H1 (cell line): ENCODE results near the gene CKM. TPM values are rescaled to one million over a fixed set of nuclear protein-coding genes. Genes with fewer than 3 reads are reported as not detected.

Experiments
- CTCF ChIA-PET: fragments of 300-600 bp; sonication (Branson Sonifier 250); formaldehyde crosslinking; loops from one replicate; lab custom pipeline; 2021; ENCODE audit not compliant: partially characterized antibody; lab: Charles Lee
- POLR2A ChIA-PET: fragments of 300-600 bp; sonication (Branson Sonifier 250); formaldehyde crosslinking; loops from one replicate; lab custom pipeline; 2021; ENCODE audit warnings: inconsistent platforms; ENCODE audit not compliant: partially characterized antibody; lab: Charles Lee
- DNase-seq, 2 experiments: peaks; one replicate each; pipeline versions ENCODE4 v3.0.0 to v3.0.0-alpha.2; 2010 to 2022; ENCODE audit warnings: low spot score in 2 of 2, low read depth in 1 of 2, mixed read lengths in 1 of 2
- FAIRE-seq: peaks from 2 replicates; lab custom pipeline; 2011; peaks lifted over from hg19 to GRCh38; lab: Jason Lieb, UNC
- H2AFZ ChIP-seq: 2 replicates; pipeline ENCODE4 v1.8.1; 2012; ENCODE audit warnings: low read length, inconsistent platforms
- H2AK5ac ChIP-seq: 2 replicates; pipeline ENCODE4 v1.6.1; 2013; ENCODE audit warnings: low read depth, low read length
- H2BK120ac ChIP-seq: replicated peaks from 2 replicates; pipeline ENCODE3; 2013; ENCODE audit warnings: low read depth, low read length, inconsistent platforms
- H2BK12ac ChIP-seq: 2 replicates; pipeline ENCODE4 v1.6.1; 2013; ENCODE audit warnings: low read depth, low read length
- H2BK15ac ChIP-seq: 2 replicates; pipeline ENCODE4 v1.6.1; 2013; ENCODE audit warnings: low read length
- H2BK20ac ChIP-seq: 2 replicates; pipeline ENCODE4 v1.6.1; 2013; ENCODE audit warnings: low read length
- H2BK5ac ChIP-seq: 2 replicates; pipeline ENCODE4 v1.6.1; 2013; ENCODE audit warnings: low read depth, low read length
- H3K14ac ChIP-seq: 2 replicates; pipeline ENCODE4 v1.6.1; 2013; ENCODE audit warnings: inconsistent platforms; ENCODE audit not compliant: insufficient read length
- H3K18ac ChIP-seq: 2 replicates; pipeline ENCODE4 v1.6.1; 2013; ENCODE audit warnings: low read length; ENCODE audit errors: extremely low read depth
- H3K23ac ChIP-seq: 2 replicates; pipeline ENCODE4 v1.6.1; 2013; ENCODE audit warnings: inconsistent platforms; ENCODE audit not compliant: insufficient read length
- H3K23me2 ChIP-seq: 2 replicates; pipeline ENCODE4 v1.6.1; 2013; ENCODE audit warnings: low read depth, low read length
- H3K27ac ChIP-seq: 2 replicates; pipeline ENCODE4 v1.6.1; 2011; ENCODE audit warnings: low read depth, low read length, inconsistent platforms
- H3K27me3 ChIP-seq, 4 experiments: replicated peaks in 1 of 4; 1 replicate in 1 of 4; 2 replicates in 3 of 4; pipeline versions ENCODE4 v1.6.1 to v1.8.1; 2011 to 2013; ENCODE audit warnings: low read length in 3 of 4, mild to moderate bottlenecking in 3 of 4, inconsistent platforms in 2 of 4, mixed read lengths in 2 of 4, moderate library complexity in 1 of 4; ENCODE audit not compliant: control insufficient read depth in 3 of 4, insufficient read depth in 3 of 4; ENCODE audit errors: extremely low read depth in 1 of 4
- H3K36me3 ChIP-seq, 4 experiments: 2 replicates each; pipeline versions ENCODE4 v1.6.1 to v1.8.1; 2011 to 2013; ENCODE audit warnings: mild to moderate bottlenecking in 4 of 4, low read length in 3 of 4, moderate library complexity in 2 of 4, control low read depth in 1 of 4, inconsistent platforms in 1 of 4; ENCODE audit not compliant: insufficient read depth in 4 of 4, control insufficient read depth in 2 of 4
- H3K4ac ChIP-seq: replicated peaks from 2 replicates; pipeline ENCODE3; 2013; ENCODE audit warnings: low read length, low read depth, mixed read lengths, inconsistent platforms; ENCODE audit not compliant: insufficient read length
- H3K4me1 ChIP-seq, 4 experiments: replicated peaks in 1 of 4; 1 replicate in 1 of 4; 2 replicates in 3 of 4; pipeline versions ENCODE4 v1.6.1 to v1.8.1; 2011 to 2013; ENCODE audit warnings: low read length in 3 of 4, inconsistent platforms in 2 of 4, mixed read lengths in 1 of 4; ENCODE audit not compliant: insufficient read depth in 4 of 4, control insufficient read depth in 3 of 4
- H3K4me2 ChIP-seq, 2 experiments: 2 replicates each; pipeline versions ENCODE4 v1.6.1 to v1.8.1; 2011 to 2013; ENCODE audit warnings: low read depth in 2 of 2, low read length in 2 of 2, control low read depth in 1 of 2, inconsistent platforms in 1 of 2, mild to moderate bottlenecking in 1 of 2; ENCODE audit not compliant: insufficient read depth in 1 of 2
- H3K4me3 ChIP-seq, 4 experiments: fragments of 200-600, 300-600 bp in 1 of 4; sonication (generic), shearing (Covaris generic), sonication (Bioruptor Twin) in 1 of 4; 2 replicates each; pipeline versions ENCODE4 v1.5.1 to v1.8.1; 2011 to 2016; ENCODE audit warnings: low read length in 4 of 4, low read depth in 3 of 4, control low read depth in 2 of 4, inconsistent platforms in 2 of 4, mild to moderate bottlenecking in 2 of 4, mixed read lengths in 1 of 4, moderate library complexity in 1 of 4; ENCODE audit not compliant: insufficient read depth in 2 of 4; ENCODE audit errors: extremely low read depth in 1 of 4
- H3K56ac ChIP-seq: replicated peaks from 2 replicates; pipeline ENCODE3; 2013; ENCODE audit warnings: low read depth, mild to moderate bottlenecking, mixed read lengths, low read length, inconsistent platforms; ENCODE audit not compliant: insufficient read length
- H3K79me1 ChIP-seq: 2 replicates; pipeline ENCODE4 v1.6.1; 2013; ENCODE audit warnings: low read depth, low read length, control low read depth
- H3K79me2 ChIP-seq, 2 experiments: 2 replicates each; pipeline versions ENCODE4 v1.6.1 to v1.8.1; 2012 to 2013; ENCODE audit warnings: low read length in 2 of 2, mild to moderate bottlenecking in 2 of 2, inconsistent platforms in 1 of 2; ENCODE audit not compliant: insufficient read depth in 2 of 2, control insufficient read depth in 1 of 2
- H3K9ac ChIP-seq, 4 experiments: replicated peaks in 1 of 4; 1 replicate in 1 of 4; 2 replicates in 3 of 4; pipeline versions ENCODE4 v1.6.1 to v1.8.1; 2011 to 2013; ENCODE audit warnings: low read depth in 3 of 4, low read length in 3 of 4, control low read depth in 2 of 4, mild to moderate bottlenecking in 2 of 4, moderate library complexity in 2 of 4, inconsistent platforms in 1 of 4; ENCODE audit errors: extremely low read depth in 1 of 4
- H3K9me3 ChIP-seq, 2 experiments: 2 replicates each; pipeline versions ENCODE4 v1.6.1 to v1.8.1; 2012 to 2013; ENCODE audit warnings: mild to moderate bottlenecking in 2 of 2, moderate library complexity in 2 of 2, control low read depth in 1 of 2, inconsistent platforms in 1 of 2, low read depth in 1 of 2, low read length in 1 of 2, mixed read lengths in 1 of 2; ENCODE audit not compliant: insufficient read depth in 2 of 2
- H4K20me1 ChIP-seq, 2 experiments: replicated peaks in 1 of 2; 2 replicates each; pipeline versions ENCODE3 to v1.8.1; 2011 to 2013; ENCODE audit warnings: inconsistent platforms in 2 of 2, low read length in 2 of 2, mild to moderate bottlenecking in 1 of 2; ENCODE audit not compliant: insufficient read depth in 2 of 2, control insufficient read depth in 1 of 2
- H4K5ac ChIP-seq: 2 replicates; pipeline ENCODE4 v1.6.1; 2013; ENCODE audit warnings: low read length, low read depth, mixed read lengths, inconsistent platforms; ENCODE audit not compliant: insufficient read length
- H4K8ac ChIP-seq: 2 replicates; pipeline ENCODE4 v1.8.0; 2013; ENCODE audit warnings: mild to moderate bottlenecking, moderate library complexity, low read length, inconsistent platforms; ENCODE audit not compliant: insufficient read depth; ENCODE audit errors: extremely low read depth
- H4K91ac ChIP-seq: replicated peaks from 2 replicates; pipeline ENCODE3; 2013; ENCODE audit warnings: low read length, mixed read lengths, inconsistent platforms; ENCODE audit not compliant: insufficient read length
- JUND ChIP-seq: IDR thresholded peaks from 2 replicates; pipeline ENCODE4 v1.6.1; 2011; ENCODE audit warnings: mild to moderate bottlenecking, improper control_type of control experiment, low read length
- TAF7 ChIP-seq: optimal IDR thresholded peaks from 2 replicates; pipeline ENCODE3; 2011; ENCODE audit warnings: low read depth, mild to moderate bottlenecking, inconsistent platforms, low read length, moderate library complexity, borderline replicate concordance
- ZNF274 ChIP-seq: IDR thresholded peaks from 2 replicates; pipeline ENCODE4 v1.7.0; 2012; ENCODE audit warnings: low read length, borderline replicate concordance; ENCODE audit errors: extremely low read depth
- WGBS, 2 experiments: shearing (Covaris generic) in 1 of 2; methylation state at CpG; one replicate each; pipeline versions ENCODE4 v1.1.6 to v1.1.7; 2013 to 2015; ENCODE audit warnings: low lambda C conversion rate in 2 of 2, mixed read lengths in 2 of 2, inconsistent platforms in 1 of 2, low coverage in 1 of 2, missing lambda C conversion rate in 1 of 2; ENCODE audit not compliant: insufficient replicate concordance in 2 of 2, insufficient coverage in 1 of 2, insufficient read length in 1 of 2; ENCODE audit errors: extremely low coverage in 1 of 2, missing lambda C conversion rate in 1 of 2; 5-methylcytosine and 5-hydroxymethylcytosine counted together
- polyA plus RNA-seq, 7 experiments: library from polyadenylated mRNA; depleted of rRNA in 3 of 7; stranded (reverse) in 5 of 7; unstranded in 2 of 7; fragments of >200 nt in 5 of 7; fragments of 200-250 nt in 2 of 7; gene quantifications; 1 replicate in 5 of 7; 2 replicates in 1 of 7; 4 replicates in 1 of 7; pipeline versions ENCODE4 v1.2.1 to v1.2.3, GENCODE V29; 2011 to 2013; ENCODE audit warnings: missing spikeins in 2 of 7, mixed read lengths in 2 of 7
- total RNA-seq: library from RNA; stranded (reverse); fragmentation: NEBNext Ultra II Directional; extraction: Animal tissue kit (Norgen Biotek cat#: 25700); gene quantifications from 2 replicates; pipeline ENCODE4 v1.2.1, GENCODE V29; 2021
- TF ChIP-seq, protein P1 (sequence below): IDR thresholded peaks from 2 replicates; pipeline ENCODE4 v1.6.1; 2011; ENCODE audit warnings: low read depth, mild to moderate bottlenecking, low read length; ENCODE audit not compliant: insufficient read depth

Gene CKM
- total and polyA plus RNA-seq, 2 of the 8 experiments (the other 6 are each of a cell fraction or from before 2014, with no cell fraction given) = 0.08 TPM; not detected in 1

- H4K8ac ChIP-seq = no peak overlapping the region
- H2BK5ac ChIP-seq = no peak overlapping the region
- H2BK12ac ChIP-seq = no peak overlapping the region
- no peak for DNase-seq
- H3K56ac ChIP-seq = no peak overlapping the region
- no peak overlapping the region for H3K14ac ChIP-seq
- H3K9ac ChIP-seq = no peak overlapping the region
- no peak overlapping the region for H4K5ac ChIP-seq
- H4K20me1 ChIP-seq = peaks cover 1 to 28% of the 10 kb centered on the region in 2 experiments
- H2BK20ac ChIP-seq = no peak overlapping the region
- no peak overlapping the region for H4K91ac ChIP-seq
- H2BK120ac ChIP-seq = no peak overlapping the region
- no peak overlapping the region for H3K4ac ChIP-seq
- H3K4me1 ChIP-seq = peaks cover 0 to 9% (median 5%) of the 10 kb centered on the region in 4 experiments; a peak in 2 of 7 replicates
- no peak overlapping the region; a peak in 1 of 4 replicates for H3K4me2 ChIP-seq
- H3K79me1 ChIP-seq = no peaks in the 10 kb centered on the region
- peaks cover 17 to 41% (median 30%) of the 10 kb centered on the region in 4 experiments; a peak in 6 of 8 replicates for H3K36me3 ChIP-seq
- H3K23ac ChIP-seq = no peak overlapping the region
- ChIA-PET POLR2A (interaction anchor here (0.6 to 5.9 kb wide), 5 partner anchors 11 to 306 kb away, joined by 3 to 36 read pairs (median 5); partner anchors contain the start of gene ERCC2), CTCF (interaction anchor here (0.7 to 1.3 kb wide), 4 partner anchors 10 to 149 kb away, joined by 3 to 4 read pairs (median 3); partner anchors contain the start of gene ERCC2)
- WGBS, 2 experiments = 77% methylated on average over 3 of the region's 3 CpGs; no CpG with 5 or more reads in 1 of the 2 experiments
- no peak overlapping the region for H3K18ac ChIP-seq
- H3K27me3 ChIP-seq = no peaks in the 10 kb centered on the region
- H3K23me2 ChIP-seq = no peaks in the 10 kb centered on the region; the same call in 1 of the 2 replicates
- H3K79me2 ChIP-seq = no peaks in the 10 kb centered on the region
- H2BK15ac ChIP-seq = no peak overlapping the region
- no peak overlapping the region for H2AFZ ChIP-seq
- H3K9me3 ChIP-seq = no peaks in the 10 kb centered on the region
- no peak overlapping the region for H3K27ac ChIP-seq
- no peak overlapping the region for H2AK5ac ChIP-seq
- no peak overlapping the region for H3K4me3 ChIP-seq
- FAIRE-seq = no peak
- TF ChIP-seq TAF7 = no peak
- no peak for TF ChIP-seq JUND
- TF ChIP-seq ZNF274 = no peak
- TF ChIP-seq, protein P1, sequence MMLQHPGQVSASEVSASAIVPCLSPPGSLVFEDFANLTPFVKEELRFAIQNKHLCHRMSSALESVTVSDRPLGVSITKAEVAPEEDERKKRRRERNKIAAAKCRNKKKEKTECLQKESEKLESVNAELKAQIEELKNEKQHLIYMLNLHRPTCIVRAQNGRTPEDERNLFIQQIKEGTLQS = no peak
These were observed 26.4 kb upstream of the CKM start for GRCh38 chr19:45349126-45349415.
